ENCODE measurements around the gene ERFE. TPM values are rescaled to one million over a fixed set of nuclear protein-coding genes. Genes with fewer than 3 reads are reported as not detected.
A peak's percentile ranks its signal among the peaks of the same experiment; 100 is the strongest.

Gene ERFE
- total RNA-seq, 1 experiment from 2014 or later, result 18.1 TPM

- intact Hi-C loops (cut with micrococcal nuclease), result no loop called here
- no peak for TF ChIP-seq CTCF (IDR thresholded peaks at IDR 0.05; ENCODE audit: unreplicated experiment)
- H3K9me3 Mint-ChIP-seq (ENCODE audit: unreplicated experiment), result no peaks in the 10 kb centered on the region
- no TSS peak for BruUV-seq (replicated peaks)
- H3K4me1 Mint-ChIP-seq (ENCODE audit: insufficient read depth, unreplicated experiment), result peaks cover 20% of the 10 kb centered on the region
- no peaks in the 10 kb centered on the region for H3K27me3 Mint-ChIP-seq (ENCODE audit: insufficient read depth, unreplicated experiment)
- POLR2A ChIA-PET, result no interaction called here
- CTCF ChIA-PET, result no interaction called here
- no peak for DNase-seq (ENCODE audit: unreplicated experiment)
- no peak overlapping the region for H3K4me3 Mint-ChIP-seq (ENCODE audit: unreplicated experiment)
- H3K36me3 Mint-ChIP-seq (ENCODE audit: insufficient read depth, unreplicated experiment), result peaks cover 40% of the 10 kb centered on the region
- no peak overlapping the region for H3K27ac Mint-ChIP-seq (ENCODE audit: low read depth, unreplicated experiment)
Measured at GRCh38 chr2:238167344-238167715, 8.6 kb downstream of the ERFE start.

GRCh38 chr2:238167761-238168160, 9.0 kb downstream of the ERFE start:
- TF ChIP-seq CTCF (IDR thresholded peaks at IDR 0.05; ENCODE audit: unreplicated experiment), result no peak
- CTCF ChIA-PET, result no interaction called here
- DNase-seq (ENCODE audit: unreplicated experiment), result no peak
- Mint-ChIP-seq H3K27me3 (ENCODE audit: insufficient read depth, unreplicated experiment) (no peaks in the 10 kb centered on the region), H3K4me1 (ENCODE audit: insufficient read depth, unreplicated experiment) (peaks cover 20% of the 10 kb centered on the region), H3K27ac (ENCODE audit: low read depth, unreplicated experiment) (no peak overlapping the region), H3K4me3 (ENCODE audit: unreplicated experiment) (no peak overlapping the region), H3K9me3 (ENCODE audit: unreplicated experiment) (no peaks in the 10 kb centered on the region), H3K36me3 (ENCODE audit: insufficient read depth, unreplicated experiment) (peaks cover 44% of the 10 kb centered on the region)
- POLR2A ChIA-PET, result no interaction called here
- intact Hi-C loops (cut with micrococcal nuclease), result no loop called here
- BruUV-seq (replicated peaks), result no TSS peak

- BruUV-seq (replicated peaks), result no TSS peak
- intact Hi-C loops (cut with micrococcal nuclease), result no loop called here
- peaks cover 25% of the 10 kb centered on the region for H3K4me1 Mint-ChIP-seq (ENCODE audit: insufficient read depth, unreplicated experiment)
- no peak for DNase-seq (ENCODE audit: unreplicated experiment)
- peaks cover 50% of the 10 kb centered on the region for H3K36me3 Mint-ChIP-seq (ENCODE audit: insufficient read depth, unreplicated experiment)
- H3K4me3 Mint-ChIP-seq (ENCODE audit: unreplicated experiment), result no peak overlapping the region
- ChIA-PET CTCF (no interaction called here), POLR2A (no interaction called here)
- TF ChIP-seq CTCF (IDR thresholded peaks at IDR 0.05; ENCODE audit: unreplicated experiment), result no peak
- H3K27ac Mint-ChIP-seq (ENCODE audit: low read depth, unreplicated experiment), result peak overlapping the region; percentile 94
- no peaks in the 10 kb centered on the region for H3K27me3 Mint-ChIP-seq (ENCODE audit: insufficient read depth, unreplicated experiment)
- no peaks in the 10 kb centered on the region for H3K9me3 Mint-ChIP-seq (ENCODE audit: unreplicated experiment)
Measured at GRCh38 chr2:238168196-238169047, 9.7 kb downstream of the ERFE start.

- Mint-ChIP-seq H3K9me3 (ENCODE audit: unreplicated experiment) (no peaks in the 10 kb centered on the region), H3K4me3 (ENCODE audit: unreplicated experiment) (peak overlapping the region; percentile 41), H3K27me3 (ENCODE audit: insufficient read depth, unreplicated experiment) (no peaks in the 10 kb centered on the region), H3K27ac (ENCODE audit: low read depth, unreplicated experiment) (peak overlapping the region; percentile 94), H3K4me1 (ENCODE audit: insufficient read depth, unreplicated experiment) (peaks cover 25% of the 10 kb centered on the region), H3K36me3 (ENCODE audit: insufficient read depth, unreplicated experiment) (peaks cover 58% of the 10 kb centered on the region)
- ChIA-PET CTCF (interaction anchor here (0.6 to 1.1 kb wide), 3 partner anchors 9 to 107 kb away, joined by 3 read pairs; no protein-coding TSS in a partner anchor), POLR2A (interaction anchor here (0.7 to 2.1 kb wide), 10 partner anchors 9 to 270 kb away, joined by 3 to 14 read pairs (median 4); partner anchors contain the start of genes ILKAP and SCLY)
- intact Hi-C loops (cut with micrococcal nuclease), result no loop called here
- peak; percentile 87 for DNase-seq (ENCODE audit: unreplicated experiment)
- TSS peak; percentile 88 for BruUV-seq (replicated peaks)
- TF ChIP-seq CTCF (IDR thresholded peaks at IDR 0.05; ENCODE audit: unreplicated experiment), result no peak
Measured at GRCh38 chr2:238169048-238169707, 10.4 kb downstream of the ERFE start.
